Activated T-cell treated with anti-CD3 and anti-CD28 coated beads, Interleukin-2, amount 50 U/mL, for 72 hours (primary cell): ENCODE results near the gene TSPEAR. TPM values are rescaled to one million over a fixed set of nuclear protein-coding genes. Genes with fewer than 3 reads are reported as not detected.
"Not testable (repeated sequence)": the region's sequence is repeated elsewhere in the genome, so short reads cannot be mapped to it uniquely, and the experiment has no call there.

Experiments used
- ATAC-seq, 2 donors: fragments of 150-1000 bp; cut with Tn5 transposase; replicated peaks in 1 of 2; 2 replicates each; pipeline ENCODE4 v1.10.0; 2021; ENCODE audit warnings: moderate library complexity in 2 of 2, mild to moderate bottlenecking in 1 of 2
- DNase-seq, 2 donors: peaks; one replicate each; pipeline ENCODE4 v3.0.0; 2021 to 2022; ENCODE audit warnings: mixed read lengths in 1 of 2
- H3K27ac Mint-ChIP-seq: one replicate; pipeline ENCODE4 v1.8.0; 2022; ENCODE audit warnings: mild to moderate bottlenecking, moderate library complexity, mixed read lengths
- H3K27me3 Mint-ChIP-seq: one replicate; pipeline ENCODE4 v1.8.0; 2022; ENCODE audit warnings: low read depth, mixed read lengths
- H3K36me3 Mint-ChIP-seq, 2 donors: one replicate each; pipeline ENCODE4 v1.8.0; 2022; ENCODE audit warnings: mixed read lengths in 2 of 2, mild to moderate bottlenecking in 1 of 2; ENCODE audit not compliant: insufficient read depth in 2 of 2
- H3K4me1 Mint-ChIP-seq: one replicate; pipeline ENCODE4 v1.8.0; 2022; ENCODE audit warnings: low read depth, mixed read lengths
- H3K4me3 Mint-ChIP-seq, 2 donors: one replicate each; pipeline ENCODE4 v1.8.0; 2022; ENCODE audit warnings: mild to moderate bottlenecking in 2 of 2, mixed read lengths in 2 of 2, moderate library complexity in 2 of 2
- H3K9me3 Mint-ChIP-seq, 2 donors: one replicate each; pipeline ENCODE4 v1.8.0; 2022; ENCODE audit warnings: mixed read lengths in 2 of 2
- total RNA-seq, 2 donors: library from RNA; stranded (reverse); gene quantifications; one replicate each; pipeline ENCODE4 v1.2.3, GENCODE V29; 2022

The TSPEAR gene
- total RNA-seq, 2 donors from 2014 or later = not detected

DNA sequence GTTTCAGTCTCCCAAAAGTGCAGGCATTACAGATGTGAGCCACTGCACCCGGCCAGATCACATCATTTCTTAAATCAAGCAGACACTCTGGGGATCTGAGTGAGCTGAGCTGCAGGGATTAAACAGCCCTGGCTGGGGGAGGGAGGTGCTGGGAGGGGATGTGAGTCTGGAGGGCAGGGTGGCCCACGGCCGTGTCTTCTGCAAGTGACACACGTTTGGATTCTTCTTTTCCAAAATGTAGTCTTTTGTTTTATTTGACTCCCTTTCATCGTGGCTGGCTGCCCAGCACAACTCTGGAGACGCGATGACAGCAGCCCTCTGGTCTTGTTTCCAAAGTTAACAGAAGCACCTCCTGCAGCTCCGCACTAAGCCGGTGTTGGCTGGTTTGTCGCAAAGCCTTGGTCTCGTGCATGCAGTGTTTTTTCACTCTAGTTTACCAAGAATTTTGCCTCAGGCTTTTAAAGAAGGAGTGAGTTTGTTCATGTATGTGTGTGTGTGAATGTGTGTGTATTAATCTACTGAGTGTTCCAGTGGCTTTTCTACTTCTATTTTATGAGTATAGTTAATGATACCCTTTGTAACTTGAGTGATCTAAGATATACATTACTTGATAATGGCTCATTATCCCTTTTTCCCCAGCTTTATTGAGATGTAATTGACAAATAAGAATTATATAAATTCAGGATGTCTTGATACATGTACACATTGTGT, 128.1 kb downstream of the TSPEAR start:
- no peak for ATAC-seq
- peaks cover 12 to 15% of the 10 kb centered on the region in 2 donors for H3K9me3 Mint-ChIP-seq
- peaks cover 16% of the 10 kb centered on the region for H3K27me3 Mint-ChIP-seq
- H3K27ac Mint-ChIP-seq = no peak overlapping the region
- H3K36me3 Mint-ChIP-seq = peaks cover 8 to 19% of the 10 kb centered on the region in 2 donors
- peaks cover 13% of the 10 kb centered on the region for H3K4me1 Mint-ChIP-seq
- no peak for DNase-seq
- H3K4me3 Mint-ChIP-seq = no peak overlapping the region

DNA sequence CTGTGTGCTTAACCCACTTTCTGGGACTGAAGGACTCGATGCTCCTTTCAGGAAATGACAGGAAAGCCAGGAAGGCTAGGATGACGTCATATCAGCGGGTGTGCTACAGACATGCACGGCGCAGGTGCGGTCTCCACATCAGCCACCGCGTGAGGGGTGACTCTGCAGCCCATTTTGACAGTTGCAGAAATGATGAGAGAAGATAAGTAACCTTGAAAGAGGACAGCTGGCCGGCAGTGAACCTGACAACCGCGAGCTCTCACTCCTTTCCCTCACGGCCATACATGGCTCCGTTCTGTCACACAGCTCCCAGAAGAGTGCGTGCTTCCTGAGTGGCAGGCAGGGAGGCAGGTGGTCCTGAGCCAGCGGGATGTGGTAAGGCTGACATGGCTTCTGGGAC, 129.3 kb downstream of the TSPEAR start:
- Mint-ChIP-seq H3K27ac (no peak overlapping the region), H3K9me3 (peaks cover 12 to 20% of the 10 kb centered on the region in 2 donors), H3K4me1 (peaks cover 13% of the 10 kb centered on the region), H3K27me3 (peaks cover 14% of the 10 kb centered on the region), H3K4me3 (no peak overlapping the region), H3K36me3 (peaks cover 16 to 24% of the 10 kb centered on the region in 2 donors)
- ATAC-seq (no peak), DNase-seq (no peak)

- Mint-ChIP-seq H3K27me3 (peaks cover 6% of the 10 kb centered on the region), H3K36me3 (peaks cover 18 to 24% of the 10 kb centered on the region in 2 donors), H3K4me1 (peaks cover 13% of the 10 kb centered on the region), H3K9me3 (peaks cover 12 to 20% of the 10 kb centered on the region in 2 donors), H3K27ac (no peak overlapping the region), H3K4me3 (no peak overlapping the region)
- DNase-seq (no peak), ATAC-seq (no peak)
These were observed 130.2 kb downstream of the TSPEAR start for GRCh38 chr21:44581158-44581557.

GRCh38 chr21:44580231-44580821, 131.0 kb downstream of the TSPEAR start, which contains the start of gene KRTAP10-5:
TSS of gene KRTAP10-5 (minus strand) at chr21:44580604. CDS start at chr21:44580578, 26 bp downstream.
- Mint-ChIP-seq H3K36me3 (peaks cover 18 to 24% of the 10 kb centered on the region in 2 donors), H3K4me1 (peaks cover 13% of the 10 kb centered on the region), H3K9me3 (peaks cover 12 to 20% of the 10 kb centered on the region in 2 donors)
- not testable (repeated sequence) for H3K4me3 Mint-ChIP-seq, H3K27me3 Mint-ChIP-seq, DNase-seq, ATAC-seq, H3K27ac Mint-ChIP-seq

GRCh38 chr21:44579833-44580144, 131.6 kb downstream of the TSPEAR start:
- peaks cover 12 to 20% of the 10 kb centered on the region in 2 donors for H3K9me3 Mint-ChIP-seq
- peaks cover 18 to 24% of the 10 kb centered on the region in 2 donors for H3K36me3 Mint-ChIP-seq
- peaks cover 4% of the 10 kb centered on the region for H3K27me3 Mint-ChIP-seq
- H3K4me3 Mint-ChIP-seq = no peak overlapping the region
- no peak for DNase-seq
- no peak overlapping the region for H3K27ac Mint-ChIP-seq
- no peak for ATAC-seq
- peaks cover 13% of the 10 kb centered on the region for H3K4me1 Mint-ChIP-seq

DNA sequence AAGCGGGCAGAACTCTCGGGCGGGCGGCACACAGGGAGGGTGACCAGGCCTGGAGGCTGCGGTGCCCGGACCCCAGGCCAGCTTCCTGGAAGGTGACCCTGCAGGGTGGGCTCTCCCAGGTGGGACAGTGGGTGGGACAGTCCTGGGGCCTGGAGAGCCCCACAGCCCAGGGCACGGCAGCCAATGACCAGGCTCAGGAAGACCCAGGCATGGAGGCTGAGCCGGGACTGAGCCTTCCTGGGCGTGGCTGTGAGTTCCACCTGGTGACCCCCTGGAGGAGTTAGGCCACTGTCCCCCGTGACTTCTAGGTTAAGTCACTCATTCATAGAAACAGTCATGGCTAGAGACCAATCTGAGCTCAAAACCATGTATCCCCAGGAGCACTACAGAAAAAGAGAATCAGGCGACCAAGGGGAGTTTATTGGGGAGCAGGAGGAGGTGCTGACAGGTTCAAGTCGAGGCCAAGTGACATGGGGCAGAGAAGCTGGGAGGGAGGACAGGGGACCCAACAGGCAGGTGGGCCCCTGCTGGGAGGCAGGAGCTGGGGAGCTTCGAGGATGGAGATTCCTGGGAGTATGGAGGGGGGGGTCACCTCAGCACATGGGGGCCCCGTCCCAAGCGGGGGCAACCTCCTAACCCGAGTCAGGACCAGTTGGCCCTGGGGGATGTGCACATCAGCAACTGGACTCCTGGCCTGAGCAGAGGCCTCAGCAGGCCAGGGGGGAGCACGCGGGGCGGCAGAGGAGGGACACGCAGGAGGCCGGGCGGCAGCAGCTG, 132.1 kb downstream of the TSPEAR start:
- H3K4me3 Mint-ChIP-seq = no peak overlapping the region
- peaks cover 18 to 24% of the 10 kb centered on the region in 2 donors for H3K36me3 Mint-ChIP-seq
- peaks cover 12 to 20% of the 10 kb centered on the region in 2 donors for H3K9me3 Mint-ChIP-seq
- ATAC-seq (no peak), DNase-seq (no peak)
- no peak overlapping the region for H3K27ac Mint-ChIP-seq
- H3K27me3 Mint-ChIP-seq = peaks cover 10% of the 10 kb centered on the region
- peaks cover 9% of the 10 kb centered on the region for H3K4me1 Mint-ChIP-seq

DNA sequence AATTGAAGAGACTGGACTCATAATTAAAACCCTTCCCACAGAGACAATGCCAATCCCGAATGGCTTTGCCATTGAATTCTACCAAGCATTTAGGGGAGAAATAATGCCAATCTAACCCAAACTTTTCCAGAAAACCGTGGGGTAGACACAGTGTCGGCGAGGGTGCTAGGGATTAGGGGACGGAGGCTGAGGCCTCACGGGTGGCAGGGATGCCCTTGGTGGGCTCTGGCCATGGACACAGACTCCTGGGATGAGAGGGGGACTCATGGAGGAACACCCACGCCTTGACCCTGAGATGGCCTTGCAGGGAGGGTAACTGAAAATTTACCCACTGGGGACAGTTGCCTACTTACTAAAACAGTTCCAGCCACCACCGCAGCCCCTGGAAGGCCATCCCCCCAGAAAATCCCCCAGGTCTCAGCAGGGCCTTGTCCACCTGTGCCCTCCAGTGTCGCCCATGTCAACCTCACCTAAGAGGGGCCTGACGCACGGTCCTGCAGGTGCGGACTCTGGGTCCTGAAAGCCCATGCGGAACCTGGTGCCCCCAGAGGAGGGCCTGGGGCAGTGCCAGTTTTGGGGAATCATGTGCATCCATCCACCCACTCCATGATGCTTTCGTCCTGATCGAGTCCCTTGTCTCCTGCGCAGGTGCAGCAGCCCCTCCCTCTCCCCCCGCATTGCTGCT, 132.9 kb downstream of the TSPEAR start:
- peaks cover 2% of the 10 kb centered on the region for H3K4me1 Mint-ChIP-seq
- DNase-seq (no peak), ATAC-seq (no peak)
- peaks cover 10% of the 10 kb centered on the region for H3K27me3 Mint-ChIP-seq
- peaks cover 18 to 24% of the 10 kb centered on the region in 2 donors for H3K36me3 Mint-ChIP-seq
- H3K27ac Mint-ChIP-seq = no peak overlapping the region
- H3K9me3 Mint-ChIP-seq = peaks cover 12 to 20% of the 10 kb centered on the region in 2 donors
- no peak overlapping the region for H3K4me3 Mint-ChIP-seq

GRCh38 chr21:44576025-44576420, 135.3 kb downstream of the TSPEAR start:
- Mint-ChIP-seq H3K4me1 (no peaks in the 10 kb centered on the region), H3K36me3 (peaks cover 12 to 14% of the 10 kb centered on the region in 2 donors), H3K9me3 (peaks cover 5 to 14% of the 10 kb centered on the region in 2 donors), H3K27me3 (peaks cover 10% of the 10 kb centered on the region), H3K4me3 (no peak overlapping the region), H3K27ac (no peak overlapping the region)
- no peak for ATAC-seq
- no peak for DNase-seq

GRCh38 chr21:44575307-44576024, 135.9 kb downstream of the TSPEAR start:
- peaks cover 10 to 14% of the 10 kb centered on the region in 2 donors for H3K36me3 Mint-ChIP-seq
- H3K4me3 Mint-ChIP-seq = no peak overlapping the region
- H3K9me3 Mint-ChIP-seq = peaks cover 2 to 11% of the 10 kb centered on the region in 2 donors
- H3K4me1 Mint-ChIP-seq = no peaks in the 10 kb centered on the region
- ATAC-seq (no peak), DNase-seq (no peak)
- peaks cover 10% of the 10 kb centered on the region for H3K27me3 Mint-ChIP-seq
- no peak overlapping the region for H3K27ac Mint-ChIP-seq

- no peaks in the 10 kb centered on the region for H3K4me1 Mint-ChIP-seq
- no peak overlapping the region for H3K4me3 Mint-ChIP-seq
- DNase-seq (no peak), ATAC-seq (no peak)
- peaks cover 10% of the 10 kb centered on the region for H3K27me3 Mint-ChIP-seq
- peaks cover 5 to 11% of the 10 kb centered on the region in 2 donors for H3K36me3 Mint-ChIP-seq
- H3K27ac Mint-ChIP-seq = no peak overlapping the region
- H3K9me3 Mint-ChIP-seq = peaks cover 0 to 8% of the 10 kb centered on the region in 2 donors
These were observed 136.7 kb downstream of the TSPEAR start for GRCh38 chr21:44574457-44575306.

DNA sequence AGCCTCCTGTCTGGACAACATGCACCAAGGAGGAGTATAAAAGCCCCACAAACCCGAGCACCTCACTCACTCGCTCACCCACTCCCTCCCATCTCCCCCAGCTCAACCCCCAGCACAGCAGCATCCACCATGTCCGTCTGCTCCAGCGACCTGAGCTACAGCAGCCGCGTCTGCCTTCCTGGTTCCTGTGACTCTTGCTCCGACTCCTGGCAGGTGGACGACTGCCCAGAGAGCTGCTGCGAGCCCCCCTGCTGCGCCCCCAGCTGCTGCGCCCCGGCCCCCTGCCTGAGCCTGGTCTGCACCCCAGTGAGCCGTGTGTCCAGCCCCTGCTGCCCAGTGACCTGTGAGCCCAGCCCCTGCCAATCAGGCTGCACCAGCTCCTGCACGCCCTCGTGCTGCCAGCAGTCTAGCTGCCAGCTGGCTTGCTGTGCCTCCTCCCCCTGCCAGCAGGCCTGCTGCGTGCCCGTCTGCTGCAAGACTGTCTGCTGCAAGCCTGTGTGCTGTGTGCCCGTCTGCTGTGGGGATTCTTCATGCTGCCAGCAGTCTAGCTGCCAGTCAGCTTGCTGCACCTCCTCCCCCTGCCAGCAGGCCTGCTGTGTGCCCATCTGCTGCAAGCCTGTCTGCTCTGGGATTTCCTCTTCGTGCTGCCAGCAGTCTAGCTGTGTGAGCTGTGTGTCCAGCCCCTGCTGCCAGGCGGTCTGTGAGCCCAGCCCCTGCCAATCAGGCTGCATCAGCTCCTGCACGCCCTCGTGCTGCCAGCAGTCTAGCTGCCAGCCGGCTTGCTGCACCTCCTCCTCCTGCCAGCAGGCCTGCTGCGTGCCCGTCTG, 137.5 kb downstream of the TSPEAR start, which contains the start of gene KRTAP10-4:
TSS of gene KRTAP10-4 (plus strand) at position 100 of the 827 bp plus-strand sequence. CDS start at position 130, 30 bp downstream.
- not testable (repeated sequence) for H3K4me3 Mint-ChIP-seq, H3K4me1 Mint-ChIP-seq, H3K27ac Mint-ChIP-seq, ATAC-seq, DNase-seq, H3K9me3 Mint-ChIP-seq
- peaks cover 10% of the 10 kb centered on the region for H3K27me3 Mint-ChIP-seq
- peaks cover 5 to 11% of the 10 kb centered on the region in 2 donors for H3K36me3 Mint-ChIP-seq
